ENCODE data around the gene PARVB. TPM values are rescaled to one million over a fixed set of nuclear protein-coding genes. Genes with fewer than 3 reads are reported as not detected.

The PARVB gene
- total and polyA plus RNA-seq, 12 donors: 46.7 to 201 (median 91.2) TPM

GRCh38 chr22:44100411-44100810 is 76.3 kb downstream of the PARVB start:
- no peak for DNase-seq
- H3K27ac ChIP-seq: no peak overlapping the region

GRCh38 chr22:44102121-44102520 is 78.0 kb downstream of the PARVB start:
- intact Hi-C loops (cut with DNase I): no loop called here
- no peak for TF ChIP-seq CTCF (IDR thresholded peaks at IDR 0.05)
- ATAC-seq: no peak
- DNase-seq: no peak
- Histone ChIP-seq H3K27me3 (no peaks in the 10 kb centered on the region), H3K36me3 (peaks cover 0 to 70% (median 0%) of the 10 kb centered on the region in 9 donors), H3K4me3 (no peak overlapping the region), H3K9me3 (no peaks in the 10 kb centered on the region), H3K27ac (no peak overlapping the region), H3K4me1 (no peaks in the 10 kb centered on the region)
- 86 to 97% methylated on average over 4 of the region's 4 CpGs for WGBS, 2 donors

More at GRCh38 chr22:44100411-44100810, 76.3 kb downstream of the PARVB start:
- peaks cover 0 to 87% (median 11%) of the 10 kb centered on the region in 9 donors for H3K36me3 ChIP-seq
- no peak for TF ChIP-seq CTCF (IDR thresholded peaks at IDR 0.05)
- H3K27me3 ChIP-seq: no peaks in the 10 kb centered on the region
- no peak overlapping the region for H3K4me3 ChIP-seq
- ATAC-seq: no peak
- H3K9me3 ChIP-seq: no peaks in the 10 kb centered on the region
- 96% methylated on average over 13 of the region's 13 CpGs for WGBS, 2 donors
- intact Hi-C loops (cut with DNase I): no loop called here
- H3K4me1 ChIP-seq: no peaks in the 10 kb centered on the region

DNA sequence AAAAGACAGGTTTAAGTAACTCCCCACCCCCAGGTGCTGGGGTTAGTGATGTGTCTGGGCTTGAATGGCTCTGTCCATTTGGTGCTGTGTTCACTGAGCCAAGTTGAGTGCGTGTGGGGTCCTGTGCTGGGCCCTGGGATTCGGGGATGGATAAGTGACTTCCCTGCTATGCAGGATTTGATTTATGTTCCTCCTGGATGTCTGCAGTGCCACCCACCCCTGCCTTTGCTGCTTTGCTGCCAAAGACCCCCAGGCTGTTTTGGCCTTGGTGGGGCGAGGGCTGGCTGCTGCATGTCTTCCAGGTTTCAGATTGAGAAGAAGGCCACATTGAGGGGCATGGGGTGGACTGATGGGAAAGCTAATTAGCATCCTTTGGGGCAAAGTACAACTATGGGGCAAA is 78.8 kb downstream of the PARVB start:
- intact Hi-C loops (cut with DNase I): no loop called here
- H3K4me3 ChIP-seq: no peak overlapping the region
- H3K27ac ChIP-seq: no peak overlapping the region
- no peaks in the 10 kb centered on the region for H3K4me1 ChIP-seq
- H3K36me3 ChIP-seq: peaks cover 0 to 62% (median 0%) of the 10 kb centered on the region in 9 donors
- DNase-seq (no peak), ATAC-seq (no peak)
- WGBS, 2 donors: 95 to 96% methylated on average over 3 of the region's 3 CpGs
- no peaks in the 10 kb centered on the region for H3K27me3 ChIP-seq
- no peak for TF ChIP-seq CTCF (IDR thresholded peaks at IDR 0.05)
- no peaks in the 10 kb centered on the region for H3K9me3 ChIP-seq

DNA sequence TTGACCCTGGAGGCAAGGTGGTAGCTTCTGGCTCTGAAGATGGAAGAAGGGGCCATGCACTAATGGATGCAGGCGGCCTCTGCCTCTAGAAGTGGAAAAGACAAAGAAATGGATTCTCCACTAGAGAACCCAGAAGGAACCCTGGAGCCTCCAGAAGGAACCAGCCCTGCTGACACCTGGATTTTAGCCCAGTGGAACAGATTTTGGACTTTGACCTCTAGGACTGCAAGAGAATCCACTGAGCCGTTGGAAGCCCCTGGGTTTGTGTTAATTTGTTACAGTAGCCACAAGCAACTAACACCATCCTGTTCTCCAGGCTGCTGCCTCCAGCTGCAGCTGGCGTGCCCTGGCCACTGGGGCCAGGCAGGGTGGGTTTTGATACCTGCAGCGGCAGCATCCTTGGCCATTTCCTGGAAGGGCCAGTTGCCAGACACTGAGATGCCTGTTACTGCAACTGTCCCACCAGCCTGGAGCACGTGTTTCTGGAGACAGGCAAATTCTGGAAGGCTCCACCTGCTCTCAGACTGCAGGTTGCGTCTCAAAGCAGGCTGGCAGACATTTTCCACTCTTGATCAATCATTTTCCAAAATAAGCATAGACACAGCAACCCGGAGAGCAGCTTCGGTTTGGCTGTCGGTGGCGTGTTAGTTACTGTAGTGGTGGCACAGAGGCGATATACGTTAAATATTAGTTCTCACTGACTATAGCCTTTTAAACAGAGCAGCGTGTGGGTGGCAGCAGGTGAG is 79.8 kb downstream of the PARVB start:
- no peaks in the 10 kb centered on the region for H3K27me3 ChIP-seq
- H3K27ac ChIP-seq: no peak overlapping the region
- WGBS, 2 donors: 94 to 95% methylated on average over 13 of the region's 13 CpGs
- H3K4me3 ChIP-seq: no peak overlapping the region
- DNase-seq: no peak
- no peak for ATAC-seq
- no peak for TF ChIP-seq CTCF (IDR thresholded peaks at IDR 0.05)
- H3K9me3 ChIP-seq: no peaks in the 10 kb centered on the region
- H3K4me1 ChIP-seq: peaks cover 0 to 3% (median under 1%) of the 10 kb centered on the region in 9 donors
- intact Hi-C loops (cut with DNase I): no loop called here
- H3K36me3 ChIP-seq: peaks cover 0 to 58% (median 0%) of the 10 kb centered on the region in 9 donors

Measured in heart right ventricle (tissue), 16 donors.